GM12873 (cell line): ENCODE measurements around the gene KRT3.

Experiments
- TF ChIP-seq, protein P1 (sequence below): IDR thresholded peaks from 2 replicates; pipeline ENCODE4 v1.5.1; 2012; ENCODE audit warnings: low read depth, mild to moderate bottlenecking, moderate library complexity, low read length, control low read depth; ENCODE audit not compliant: insufficient read depth; ENCODE audit errors: missing control alignments

Gene KRT3

DNA sequence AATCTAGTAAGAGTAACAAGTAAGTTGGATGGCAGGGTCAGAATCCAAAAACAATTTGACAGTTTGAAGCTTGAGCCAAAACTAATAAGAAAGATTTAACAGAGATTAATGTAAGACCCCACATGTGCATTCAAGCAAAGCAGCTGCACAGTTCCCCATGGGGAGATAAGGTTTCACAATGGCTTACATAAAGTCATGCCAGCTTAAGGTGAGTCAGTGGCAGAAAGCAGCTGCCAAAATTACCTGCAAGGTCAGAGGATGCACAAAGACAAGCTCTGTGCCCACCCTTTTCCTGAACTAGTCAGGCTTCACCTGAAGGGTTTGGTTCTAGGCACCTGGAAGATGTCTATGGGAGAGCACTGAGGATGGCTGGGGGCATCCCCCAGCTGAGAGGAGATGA lies 56.0 kb downstream of the KRT3 start:
- TF ChIP-seq, protein P1, sequence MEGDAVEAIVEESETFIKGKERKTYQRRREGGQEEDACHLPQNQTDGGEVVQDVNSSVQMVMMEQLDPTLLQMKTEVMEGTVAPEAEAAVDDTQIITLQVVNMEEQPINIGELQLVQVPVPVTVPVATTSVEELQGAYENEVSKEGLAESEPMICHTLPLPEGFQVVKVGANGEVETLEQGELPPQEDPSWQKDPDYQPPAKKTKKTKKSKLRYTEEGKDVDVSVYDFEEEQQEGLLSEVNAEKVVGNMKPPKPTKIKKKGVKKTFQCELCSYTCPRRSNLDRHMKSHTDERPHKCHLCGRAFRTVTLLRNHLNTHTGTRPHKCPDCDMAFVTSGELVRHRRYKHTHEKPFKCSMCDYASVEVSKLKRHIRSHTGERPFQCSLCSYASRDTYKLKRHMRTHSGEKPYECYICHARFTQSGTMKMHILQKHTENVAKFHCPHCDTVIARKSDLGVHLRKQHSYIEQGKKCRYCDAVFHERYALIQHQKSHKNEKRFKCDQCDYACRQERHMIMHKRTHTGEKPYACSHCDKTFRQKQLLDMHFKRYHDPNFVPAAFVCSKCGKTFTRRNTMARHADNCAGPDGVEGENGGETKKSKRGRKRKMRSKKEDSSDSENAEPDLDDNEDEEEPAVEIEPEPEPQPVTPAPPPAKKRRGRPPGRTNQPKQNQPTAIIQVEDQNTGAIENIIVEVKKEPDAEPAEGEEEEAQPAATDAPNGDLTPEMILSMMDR: no peak
